Measurements from ENCODE around the gene MICU1. TPM values are rescaled to one million over a fixed set of nuclear protein-coding genes. Genes with fewer than 3 reads are reported as not detected.
"Not testable (repeated sequence)": the region's sequence is repeated elsewhere in the genome, so short reads cannot be mapped to it uniquely, and the experiment has no call there.

Gene MICU1
- total and polyA plus RNA-seq, 7 donors, result 29.4 to 53.5 (median 33.9) TPM

DNA sequence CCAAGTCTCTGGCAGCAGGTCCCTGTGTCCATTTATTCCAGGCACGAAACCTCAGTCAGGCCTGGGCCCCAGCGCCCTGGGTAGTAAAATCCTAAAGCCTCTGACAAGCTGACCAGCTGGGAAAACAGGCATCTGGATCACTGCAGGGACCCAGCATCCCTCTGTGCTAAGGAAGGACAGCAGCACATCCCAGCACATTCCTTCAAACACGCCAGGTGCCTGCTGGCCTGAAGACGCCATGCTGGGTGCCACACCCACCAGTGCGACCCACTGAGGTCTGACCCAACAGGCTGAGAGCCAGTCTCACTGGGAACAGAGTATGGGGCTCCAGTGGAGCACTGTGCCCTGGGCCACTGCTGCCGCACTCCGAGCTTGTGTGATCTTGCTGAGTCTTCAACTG lies 277.6 kb downstream of the MICU1 start:
- no peaks in the 10 kb centered on the region for H3K27me3 ChIP-seq
- WGBS, 2 donors, result 93 to 94% methylated on average over 7 of the region's 7 CpGs
- no peak overlapping the region for H3K4me3 ChIP-seq
- no peak overlapping the region for H3K27ac ChIP-seq
- H3K9me3 ChIP-seq, result no peaks in the 10 kb centered on the region
- TF ChIP-seq, protein P1, sequence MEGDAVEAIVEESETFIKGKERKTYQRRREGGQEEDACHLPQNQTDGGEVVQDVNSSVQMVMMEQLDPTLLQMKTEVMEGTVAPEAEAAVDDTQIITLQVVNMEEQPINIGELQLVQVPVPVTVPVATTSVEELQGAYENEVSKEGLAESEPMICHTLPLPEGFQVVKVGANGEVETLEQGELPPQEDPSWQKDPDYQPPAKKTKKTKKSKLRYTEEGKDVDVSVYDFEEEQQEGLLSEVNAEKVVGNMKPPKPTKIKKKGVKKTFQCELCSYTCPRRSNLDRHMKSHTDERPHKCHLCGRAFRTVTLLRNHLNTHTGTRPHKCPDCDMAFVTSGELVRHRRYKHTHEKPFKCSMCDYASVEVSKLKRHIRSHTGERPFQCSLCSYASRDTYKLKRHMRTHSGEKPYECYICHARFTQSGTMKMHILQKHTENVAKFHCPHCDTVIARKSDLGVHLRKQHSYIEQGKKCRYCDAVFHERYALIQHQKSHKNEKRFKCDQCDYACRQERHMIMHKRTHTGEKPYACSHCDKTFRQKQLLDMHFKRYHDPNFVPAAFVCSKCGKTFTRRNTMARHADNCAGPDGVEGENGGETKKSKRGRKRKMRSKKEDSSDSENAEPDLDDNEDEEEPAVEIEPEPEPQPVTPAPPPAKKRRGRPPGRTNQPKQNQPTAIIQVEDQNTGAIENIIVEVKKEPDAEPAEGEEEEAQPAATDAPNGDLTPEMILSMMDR (IDR thresholded peaks at IDR 0.05), result no peak
- no peak for TF ChIP-seq EP300 (IDR thresholded peaks at IDR 0.05)
- no peak for TF ChIP-seq POLR2A (IDR thresholded peaks at IDR 0.05)
- no peak for TF ChIP-seq POLR2AphosphoS5 (IDR thresholded peaks at IDR 0.05)
- DNase-seq, result no peak
- intact Hi-C loops (cut with DNase I), result no loop called here
- H3K4me1 ChIP-seq, result peaks cover 0 to 36% (median 24%) of the 10 kb centered on the region in 4 donors
- H3K36me3 ChIP-seq, result peaks cover under 1 to 56% (median 25%) of the 10 kb centered on the region in 4 donors

DNA sequence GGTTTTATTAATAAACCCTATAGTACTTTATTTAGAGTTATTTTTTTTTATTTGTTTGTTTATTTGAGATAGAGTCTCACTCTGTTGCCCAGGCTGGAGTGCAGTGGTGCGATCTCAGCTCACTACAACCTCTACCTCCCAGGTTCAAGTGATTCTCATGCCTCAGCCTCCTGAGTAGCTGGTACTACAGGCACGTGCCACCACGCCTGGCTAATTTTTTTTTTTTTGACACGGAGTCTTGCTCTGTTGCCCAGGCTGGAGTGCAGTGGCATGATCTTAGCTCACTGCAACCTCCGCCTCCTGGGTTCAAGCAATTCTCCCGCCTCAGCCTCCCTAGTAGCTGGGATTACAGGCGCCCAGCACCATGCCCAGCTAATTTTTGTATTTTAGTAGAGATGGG lies 279.8 kb downstream of the MICU1 start:
- WGBS, 2 donors, result 91 to 96% methylated on average over 7 of the region's 7 CpGs
- Histone ChIP-seq H3K4me1 (peaks cover 0 to 14% (median 2%) of the 10 kb centered on the region in 4 donors), H3K36me3 (peaks cover 19 to 77% (median 43%) of the 10 kb centered on the region in 4 donors)
- H3K4me3 ChIP-seq; H3K9me3 ChIP-seq; intact Hi-C loops (cut with DNase I); H3K27me3 ChIP-seq; DNase-seq; H3K27ac ChIP-seq: not testable (repeated sequence)

GRCh38 chr10:72344932-72345331 lies 280.9 kb downstream of the MICU1 start:
- no peak overlapping the region for H3K27ac ChIP-seq
- 56 to 87% methylated on average over 11 of the region's 11 CpGs for WGBS, 2 donors
- TF ChIP-seq, protein P1 (IDR thresholded peaks at IDR 0.05), result no peak
- TF ChIP-seq EP300 (IDR thresholded peaks at IDR 0.05) (no peak), POLR2AphosphoS5 (IDR thresholded peaks at IDR 0.05) (no peak), POLR2A (IDR thresholded peaks at IDR 0.05) (no peak)
- DNase-seq, result no peak
- H3K27me3 ChIP-seq, result no peaks in the 10 kb centered on the region
- intact Hi-C loops (cut with DNase I), result no loop called here
- no peak overlapping the region for H3K4me3 ChIP-seq
- peaks cover 21 to 81% (median 44%) of the 10 kb centered on the region in 4 donors for H3K36me3 ChIP-seq
- peaks cover 0 to 6% (median 0%) of the 10 kb centered on the region in 4 donors for H3K4me1 ChIP-seq
- no peaks in the 10 kb centered on the region for H3K9me3 ChIP-seq

GRCh38 chr10:72342911-72343310 lies 283.0 kb downstream of the MICU1 start:
- no peak for TF ChIP-seq POLR2AphosphoS5 (IDR thresholded peaks at IDR 0.05)
- no peak for TF ChIP-seq EP300 (IDR thresholded peaks at IDR 0.05)
- no peak for TF ChIP-seq POLR2A (IDR thresholded peaks at IDR 0.05)
- TF ChIP-seq, protein P1 (IDR thresholded peaks at IDR 0.05), result no peak
- Histone ChIP-seq H3K27ac (no peak overlapping the region), H3K4me3 (no peak overlapping the region), H3K9me3 (no peaks in the 10 kb centered on the region), H3K36me3 (peaks cover 23 to 81% (median 47%) of the 10 kb centered on the region in 4 donors), H3K4me1 (no peaks in the 10 kb centered on the region), H3K27me3 (no peaks in the 10 kb centered on the region)
- intact Hi-C loops (cut with DNase I), result no loop called here
- 94 to 95% methylated on average over 5 of the region's 5 CpGs for WGBS, 2 donors
- no peak for DNase-seq

DNA sequence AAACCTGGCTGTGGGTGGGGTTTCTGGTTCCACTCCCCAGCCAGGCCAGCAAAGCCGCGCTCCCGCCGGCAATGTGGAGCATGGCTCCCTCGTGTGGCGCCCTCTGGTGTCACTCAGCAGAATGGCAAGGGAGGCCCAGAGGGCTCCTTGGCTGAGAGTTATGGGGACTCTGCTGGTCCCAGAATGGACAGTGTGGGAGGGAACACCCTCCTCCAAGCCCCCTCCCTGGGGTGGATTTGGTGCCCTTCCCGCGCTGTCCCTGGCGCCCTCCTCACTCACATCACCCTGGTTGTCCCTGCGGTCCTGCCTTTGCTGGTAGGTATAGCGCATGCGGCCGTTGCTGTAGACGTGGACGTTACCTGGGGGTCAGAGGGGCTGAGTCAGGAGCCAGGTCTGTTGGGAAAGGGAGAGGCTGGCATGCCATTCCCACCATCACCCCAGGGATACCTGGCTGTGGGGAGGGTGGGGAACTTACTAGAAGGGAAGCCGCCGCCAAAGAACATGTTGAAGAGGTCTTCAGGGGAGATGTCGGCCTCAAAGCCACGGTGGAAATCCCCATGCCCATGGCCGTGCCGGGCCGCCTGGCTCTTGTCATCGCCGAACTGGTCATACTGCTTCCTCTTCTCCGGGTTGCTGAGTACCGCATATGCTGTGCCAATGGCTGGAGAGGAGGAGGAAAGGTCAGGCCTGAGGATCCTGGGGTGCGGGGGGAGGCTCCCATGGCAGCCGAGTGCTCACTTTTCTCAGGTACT lies 285.2 kb downstream of the MICU1 start:
- TF ChIP-seq POLR2AphosphoS5 (IDR thresholded peaks at IDR 0.05), result no peak
- TF ChIP-seq EP300 (IDR thresholded peaks at IDR 0.05), result no peak
- TF ChIP-seq, protein P1 (IDR thresholded peaks at IDR 0.05), result peak; percentile 75 to 97 (median 80)
- TF ChIP-seq POLR2A (IDR thresholded peaks at IDR 0.05), result no peak
- intact Hi-C loops (cut with DNase I), result no loop called here
- DNase-seq, result no peak

More for the DNA sequence above, 285.2 kb downstream of the MICU1 start:
- H3K9me3 ChIP-seq, result no peaks in the 10 kb centered on the region
- no peak overlapping the region for H3K4me3 ChIP-seq
- WGBS, 2 donors, result 66 to 67% methylated on average over 28 of the region's 28 CpGs
- H3K4me1 ChIP-seq, result peaks cover 0 to 16% (median 13%) of the 10 kb centered on the region in 4 donors
- peaks cover 28 to 92% (median 57%) of the 10 kb centered on the region in 4 donors for H3K36me3 ChIP-seq
- H3K27ac ChIP-seq, result no peak overlapping the region
- H3K27me3 ChIP-seq, result no peaks in the 10 kb centered on the region

Measured in sigmoid colon (tissue), 7 donors.